Panc1 (cell line): ENCODE measurements around the gene FGD2.

Source experiments
- POLR2AphosphoS5 ChIP-seq: IDR thresholded peaks from 2 replicates; pipeline ENCODE4 v1.6.1; 2012; ENCODE audit warnings: mild to moderate bottlenecking, low read depth, low read length, moderate library complexity
- TF ChIP-seq, protein P1 (sequence below): fragments of 450-650 bp; IDR thresholded peaks from 2 replicates; pipeline ENCODE4 v1.5.1; 2017; ENCODE audit warnings: mild to moderate bottlenecking

DNA sequence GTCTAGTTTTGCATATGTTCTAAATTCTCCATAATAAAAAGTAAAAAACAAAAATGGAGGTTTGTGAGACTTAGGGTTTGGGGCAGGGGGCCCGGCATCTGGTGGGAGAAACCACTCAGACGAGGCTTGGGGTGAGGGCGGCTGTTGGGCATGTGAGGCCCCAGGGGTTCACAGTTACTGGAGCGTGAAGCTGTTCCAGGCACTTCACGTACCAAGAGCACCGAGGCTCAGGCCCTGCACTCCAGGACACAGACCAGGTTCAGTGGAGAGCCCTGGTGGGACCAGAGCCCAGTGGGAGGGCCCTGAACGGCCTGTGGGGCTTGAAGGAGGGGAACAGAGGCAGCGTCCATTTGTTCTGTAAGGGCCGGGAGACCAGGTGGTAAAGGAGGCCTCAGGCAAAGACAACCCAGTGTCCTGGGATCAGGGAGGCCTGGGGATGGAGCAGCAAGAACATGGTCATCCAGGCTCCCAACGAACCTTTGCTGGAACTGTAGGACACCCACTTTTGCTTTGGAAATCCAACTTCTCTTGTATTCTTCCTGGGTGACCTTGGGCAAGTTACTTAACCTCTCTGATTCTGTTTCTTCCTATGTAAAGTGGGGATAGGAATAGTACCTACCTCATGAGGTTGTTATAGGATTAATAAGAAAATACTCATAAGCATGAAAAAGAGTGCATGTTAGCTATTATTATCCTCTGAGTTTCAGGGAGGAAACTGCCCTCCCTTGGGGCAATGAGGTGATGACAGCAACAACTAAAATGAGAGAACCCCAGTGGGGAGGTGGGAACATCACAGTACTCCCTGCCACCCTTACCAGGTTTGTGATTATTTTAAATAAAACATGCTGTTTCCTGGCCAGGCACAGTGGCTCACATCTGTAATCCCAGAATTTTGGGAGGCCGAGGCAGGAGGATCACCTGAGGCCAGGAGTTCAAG is 1.1 kb upstream of the FGD2 start:
- no peak for TF ChIP-seq POLR2AphosphoS5
- TF ChIP-seq, protein P1, sequence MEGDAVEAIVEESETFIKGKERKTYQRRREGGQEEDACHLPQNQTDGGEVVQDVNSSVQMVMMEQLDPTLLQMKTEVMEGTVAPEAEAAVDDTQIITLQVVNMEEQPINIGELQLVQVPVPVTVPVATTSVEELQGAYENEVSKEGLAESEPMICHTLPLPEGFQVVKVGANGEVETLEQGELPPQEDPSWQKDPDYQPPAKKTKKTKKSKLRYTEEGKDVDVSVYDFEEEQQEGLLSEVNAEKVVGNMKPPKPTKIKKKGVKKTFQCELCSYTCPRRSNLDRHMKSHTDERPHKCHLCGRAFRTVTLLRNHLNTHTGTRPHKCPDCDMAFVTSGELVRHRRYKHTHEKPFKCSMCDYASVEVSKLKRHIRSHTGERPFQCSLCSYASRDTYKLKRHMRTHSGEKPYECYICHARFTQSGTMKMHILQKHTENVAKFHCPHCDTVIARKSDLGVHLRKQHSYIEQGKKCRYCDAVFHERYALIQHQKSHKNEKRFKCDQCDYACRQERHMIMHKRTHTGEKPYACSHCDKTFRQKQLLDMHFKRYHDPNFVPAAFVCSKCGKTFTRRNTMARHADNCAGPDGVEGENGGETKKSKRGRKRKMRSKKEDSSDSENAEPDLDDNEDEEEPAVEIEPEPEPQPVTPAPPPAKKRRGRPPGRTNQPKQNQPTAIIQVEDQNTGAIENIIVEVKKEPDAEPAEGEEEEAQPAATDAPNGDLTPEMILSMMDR: no peak
